HG03095 (cell line): Measurements from ENCODE around the gene CRISPLD2.

Experiments
- ATAC-seq: cut with Tn5 transposase; IDR thresholded peaks from one replicate; pipeline ENCODE4 v1.9.1; 2021; ENCODE audit warnings: moderate library complexity; ENCODE audit not compliant: unreplicated experiment

The CRISPLD2 gene

DNA sequence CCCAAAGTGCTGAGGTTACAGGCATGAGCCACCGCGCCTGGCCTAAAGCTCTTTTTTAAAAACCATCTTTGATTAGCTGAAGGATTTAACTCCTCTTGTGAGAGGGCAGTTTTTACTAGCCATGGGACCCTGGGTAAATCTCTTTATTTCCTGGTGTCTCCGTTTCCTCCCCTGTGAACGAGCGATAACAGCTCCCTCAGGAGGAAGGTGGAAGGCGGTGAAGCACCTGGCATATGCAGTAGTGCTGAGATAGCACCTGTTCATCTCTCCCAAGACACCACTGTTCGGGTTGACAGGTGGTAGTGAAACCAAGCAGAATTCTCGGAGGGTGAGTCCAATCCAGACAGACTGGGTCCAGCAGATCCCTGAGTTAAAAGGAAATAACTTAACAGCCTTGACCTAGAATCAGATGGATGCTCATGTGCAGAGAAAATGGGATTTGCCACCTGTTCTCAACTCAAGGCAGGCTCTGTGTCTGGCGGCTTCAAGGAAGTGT lies 86.2 kb downstream of the CRISPLD2 start:
- no peak for ATAC-seq

DNA sequence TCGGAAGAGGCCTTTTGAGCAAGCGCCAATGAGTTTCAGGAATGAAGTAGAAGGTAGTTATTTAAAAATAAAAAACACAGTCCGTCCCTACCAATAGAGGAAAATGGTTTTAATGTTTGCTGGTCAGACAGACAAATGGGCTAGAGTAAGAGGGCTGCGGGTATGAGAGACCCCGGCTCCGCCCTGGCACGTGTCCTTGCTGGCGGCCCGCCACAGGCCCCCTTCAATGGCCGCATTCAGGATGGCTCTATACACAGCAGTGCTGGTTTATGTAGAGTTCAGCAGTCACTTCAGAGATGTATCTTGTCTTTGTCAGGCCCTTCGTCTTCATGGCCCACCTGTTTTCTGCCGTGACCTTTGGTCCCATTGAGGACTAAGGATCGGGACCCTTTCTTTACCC lies 87.3 kb downstream of the CRISPLD2 start:
- no peak for ATAC-seq

DNA sequence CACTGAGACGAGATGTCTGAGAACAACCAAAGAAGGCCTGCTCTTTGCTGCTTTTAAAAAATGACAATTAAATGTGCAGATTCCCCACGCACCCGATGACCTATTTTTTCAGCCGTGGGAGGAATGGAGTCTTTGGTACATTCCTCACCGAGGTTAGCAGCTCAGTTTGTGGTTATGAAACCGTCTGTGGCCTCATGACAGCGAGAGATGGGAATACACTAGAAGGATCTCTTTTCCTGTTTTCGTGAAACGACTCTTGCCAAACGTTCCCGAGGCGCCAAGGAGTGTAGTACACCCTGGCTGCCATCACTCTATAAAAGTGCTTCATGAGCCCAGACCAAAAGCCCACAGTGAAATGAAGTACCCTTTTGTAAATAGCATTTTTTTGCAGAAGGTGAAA lies 87.8 kb downstream of the CRISPLD2 start:
- no peak for ATAC-seq

DNA sequence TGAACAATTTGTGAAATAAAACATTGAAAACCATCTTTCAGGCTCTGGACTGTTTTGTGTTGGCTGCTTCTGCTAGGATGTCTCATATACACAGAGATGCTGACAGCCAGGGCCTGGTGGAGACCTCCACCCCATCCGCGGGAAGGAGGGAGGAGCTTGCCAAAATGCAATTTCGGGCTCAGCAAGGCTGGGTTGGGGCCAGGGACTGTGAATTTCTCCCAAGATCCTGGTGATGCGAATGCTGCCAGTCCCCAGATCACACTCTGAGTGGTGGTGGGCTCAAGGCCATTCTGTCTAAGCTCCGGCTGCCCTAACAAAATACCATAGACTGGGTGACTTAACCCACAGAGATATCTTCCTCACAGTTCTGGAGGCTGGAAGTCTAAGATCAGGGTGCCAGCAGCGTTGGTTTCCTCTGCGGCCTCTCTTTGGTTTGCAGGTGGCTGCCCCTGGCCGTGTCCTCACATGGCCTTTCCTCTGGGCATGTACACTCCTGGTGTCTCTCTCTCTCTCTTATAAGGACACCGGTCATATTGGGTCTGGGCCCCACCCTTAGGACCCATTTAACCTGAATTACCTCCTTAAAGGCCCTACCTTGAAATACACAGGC lies 89.8 kb downstream of the CRISPLD2 start:
- ATAC-seq = no peak

DNA sequence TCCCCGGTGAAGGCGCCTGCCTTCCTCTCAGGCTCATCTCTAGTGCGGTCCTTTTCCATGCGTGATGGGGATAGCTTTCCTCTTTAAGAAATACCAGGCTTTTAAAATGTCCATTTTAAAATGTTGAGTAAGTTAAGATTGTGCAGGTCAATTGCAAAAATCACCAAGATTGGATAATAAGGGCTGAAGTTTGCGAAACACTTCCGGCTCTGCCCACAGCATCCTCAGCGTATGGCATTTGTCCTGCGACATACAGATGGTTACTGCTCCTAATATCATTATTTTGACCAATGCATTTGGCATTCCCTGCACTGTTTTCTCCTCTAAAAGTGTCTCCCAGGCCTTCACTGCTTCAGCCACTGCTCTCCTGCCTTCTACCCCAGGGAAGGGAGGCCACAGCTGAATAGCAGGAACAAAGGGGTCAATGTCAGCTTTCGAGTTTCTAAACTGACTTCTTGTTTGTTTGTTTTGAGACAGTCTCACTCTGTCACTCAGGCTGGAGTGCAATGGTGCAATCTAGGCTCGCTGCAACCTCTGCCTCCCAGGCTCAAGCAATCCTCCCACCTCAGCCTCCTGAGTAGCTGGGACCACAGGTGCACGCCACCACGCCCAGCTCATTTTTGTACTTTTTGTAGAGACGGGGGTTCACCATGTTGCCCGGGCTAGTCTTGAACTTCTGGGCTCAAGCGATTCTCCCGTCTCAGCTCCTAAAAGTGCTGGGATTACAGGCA lies 91.9 kb downstream of the CRISPLD2 start:
- no peak for ATAC-seq

DNA sequence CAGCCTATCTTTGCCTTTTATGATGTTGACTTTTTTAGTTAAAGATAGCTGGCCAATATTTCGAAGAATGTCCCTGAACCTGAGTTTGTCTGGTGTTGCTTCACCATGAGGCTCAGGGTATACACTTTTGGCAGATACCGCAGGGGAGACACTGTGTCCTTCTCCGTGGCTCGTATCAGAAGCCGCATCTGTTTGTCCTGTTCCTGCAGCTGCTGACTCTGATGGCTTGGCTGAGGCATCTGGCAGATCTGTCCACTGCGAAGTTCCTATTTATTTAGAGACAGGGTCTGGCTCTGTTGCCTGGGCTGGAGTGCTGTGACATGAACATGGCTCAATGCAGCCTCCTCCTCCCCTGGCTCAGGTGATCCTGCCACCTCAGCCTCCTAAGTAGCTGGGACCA lies 93.5 kb downstream of the CRISPLD2 start:
- no peak for ATAC-seq

DNA sequence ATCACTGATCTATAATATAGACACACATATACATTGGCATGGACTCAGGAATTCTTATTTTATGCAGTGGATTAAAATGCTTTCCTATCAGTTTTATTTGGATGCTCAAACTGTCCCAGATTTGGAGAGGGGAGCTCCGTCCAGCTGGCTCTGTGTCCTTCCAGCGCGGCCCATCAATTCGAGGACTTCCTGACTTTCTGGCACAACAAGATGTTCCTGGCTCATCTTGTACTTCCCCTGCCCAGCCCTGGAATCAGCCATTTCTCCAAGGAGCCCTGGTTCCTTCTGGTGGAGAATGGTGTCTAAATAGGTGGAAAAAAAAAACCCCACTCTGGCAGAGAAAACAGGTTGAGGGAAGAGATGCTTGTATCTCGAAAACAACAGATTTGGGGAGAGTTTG lies 94.5 kb downstream of the CRISPLD2 start:
- ATAC-seq = no peak

DNA sequence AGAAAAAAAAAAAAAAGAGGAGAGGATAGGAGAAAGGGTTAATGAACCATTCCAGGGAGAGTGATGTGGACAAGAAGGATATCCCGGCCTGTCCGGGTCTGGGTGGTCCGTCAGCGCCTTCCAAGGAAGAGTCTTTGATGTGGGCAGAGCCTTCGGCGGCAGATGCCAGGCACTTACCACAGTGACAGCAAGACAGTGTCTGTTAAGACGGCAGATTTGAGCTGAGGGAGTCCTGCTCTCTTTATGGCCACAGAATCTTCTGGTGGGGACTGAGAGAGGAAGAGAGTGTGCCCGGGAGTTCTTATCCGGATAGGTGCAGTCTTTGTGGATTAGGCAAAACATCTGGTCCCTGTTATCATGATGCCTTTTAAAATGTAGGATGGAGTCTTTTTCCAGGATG lies 96.4 kb downstream of the CRISPLD2 start:
- no peak for ATAC-seq

DNA sequence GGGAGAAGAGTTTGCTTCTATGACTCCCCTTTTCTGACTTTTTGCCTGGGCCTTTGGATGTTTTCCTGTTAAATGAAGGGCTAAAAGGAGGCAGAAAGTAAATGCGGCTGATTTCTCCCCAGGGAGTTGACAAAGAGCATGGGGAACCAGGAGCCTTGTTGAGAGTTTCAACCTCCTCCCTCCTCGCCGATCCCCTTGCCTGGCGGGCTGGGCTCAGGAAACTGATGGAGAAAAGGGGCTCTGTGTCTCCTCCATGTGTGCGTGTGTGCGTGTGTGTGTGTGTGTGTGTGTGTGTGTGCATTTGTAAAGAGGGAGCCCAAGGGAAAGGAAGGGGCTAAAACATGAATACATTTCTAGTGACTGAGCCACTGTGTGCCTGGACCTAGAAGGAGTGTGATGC lies 97.1 kb downstream of the CRISPLD2 start:
- ATAC-seq = no peak

DNA sequence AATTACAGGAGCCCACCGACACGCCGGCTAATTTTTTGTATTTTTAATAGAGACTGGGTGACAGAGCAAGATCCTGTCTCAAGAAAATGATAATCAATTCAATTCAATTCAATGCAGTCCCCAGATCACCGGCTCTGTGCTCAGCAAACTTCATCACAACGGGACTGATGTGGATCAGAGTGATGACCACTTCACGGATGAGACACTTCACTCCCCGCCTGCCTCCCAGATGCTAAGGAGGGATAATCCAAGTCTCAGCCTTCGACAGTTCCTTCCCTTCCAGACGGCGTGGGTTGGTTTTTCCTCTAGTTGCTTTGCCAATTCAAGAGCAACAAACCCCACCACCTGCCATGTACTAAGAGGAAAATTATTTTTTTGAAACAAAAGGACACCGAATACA lies 97.7 kb downstream of the CRISPLD2 start:
- no peak for ATAC-seq

DNA sequence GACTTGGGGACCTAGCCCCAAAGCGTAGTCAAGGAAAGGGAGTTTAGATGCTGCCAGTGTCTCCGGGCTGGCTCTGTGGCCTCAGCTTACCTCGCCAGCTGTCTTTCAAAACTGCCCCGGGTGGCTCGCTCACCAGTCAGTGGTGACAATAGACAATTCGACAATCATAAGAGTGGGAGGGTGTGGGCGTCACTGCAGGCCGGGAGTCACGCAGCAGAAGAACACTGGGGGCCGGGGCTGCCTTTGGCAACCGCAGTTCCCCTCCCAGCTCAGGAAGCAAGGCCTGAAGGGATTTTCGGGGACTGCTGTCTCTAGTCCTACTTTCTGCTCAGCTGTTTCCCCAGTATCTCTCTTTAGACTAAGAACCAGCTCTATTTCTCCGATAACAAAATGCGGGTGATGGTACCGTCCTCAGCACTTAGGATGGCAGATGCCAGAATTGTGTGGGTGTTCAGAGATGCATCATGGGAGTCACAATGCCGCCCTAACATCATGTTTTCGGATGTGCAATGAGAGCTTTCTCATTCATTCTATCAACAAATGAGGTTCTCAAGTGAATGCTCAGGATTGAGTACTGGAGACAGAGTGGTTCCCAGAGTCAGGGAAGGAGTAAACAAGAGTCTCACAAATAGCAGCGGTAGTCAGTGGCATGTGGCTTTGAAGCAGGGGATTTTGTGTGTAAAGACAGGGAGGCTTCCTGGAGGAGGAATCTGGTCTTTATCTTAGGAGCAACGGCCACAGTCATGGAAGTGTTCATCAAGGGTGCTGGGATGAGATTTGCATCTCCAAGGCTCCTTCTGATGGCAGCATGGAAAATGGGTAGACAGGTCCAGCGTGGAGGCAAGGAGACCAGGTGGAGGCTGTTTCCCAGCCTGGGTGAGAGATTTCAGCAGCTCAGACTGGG lies 98.5 kb downstream of the CRISPLD2 start:
- no peak for ATAC-seq

DNA sequence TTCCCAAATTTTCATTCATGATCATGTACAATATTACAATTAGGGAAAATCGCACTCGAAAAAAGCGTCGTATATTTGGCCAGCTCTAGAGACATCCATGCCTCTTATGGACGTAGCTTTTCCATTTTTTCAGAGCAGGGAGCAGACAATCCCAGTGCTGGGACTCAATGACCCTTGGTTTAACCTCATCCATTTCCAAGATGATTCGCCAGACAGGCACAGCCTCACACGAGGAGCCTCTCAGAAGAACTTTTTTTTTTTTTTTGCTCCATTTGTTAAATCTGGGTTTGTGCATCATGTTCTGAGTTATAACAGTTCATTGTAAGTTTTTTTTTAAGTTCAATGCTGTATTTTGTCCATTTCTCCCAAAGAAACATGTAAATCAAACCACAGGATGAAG lies 99.5 kb downstream of the CRISPLD2 start:
- ATAC-seq = no peak

DNA sequence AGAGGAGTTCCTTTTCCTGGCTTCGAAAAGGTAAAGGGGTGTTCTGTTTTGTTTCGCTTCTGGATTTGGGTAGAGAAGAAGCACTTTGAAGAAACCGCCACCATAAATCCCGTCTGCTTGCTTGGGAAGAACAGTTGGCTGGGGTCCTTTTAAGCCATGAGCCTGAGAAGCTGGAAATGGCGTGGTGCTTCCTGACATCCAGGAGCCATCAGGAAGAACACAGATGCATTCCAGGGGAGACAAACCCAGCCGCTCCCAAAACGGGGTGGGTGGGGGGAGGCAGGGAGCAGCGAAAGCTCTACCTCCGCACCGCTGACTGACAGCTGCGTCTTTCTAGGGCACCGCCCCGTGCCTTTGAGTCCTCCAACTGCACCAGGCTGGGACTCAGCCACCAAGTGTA lies 99.9 kb downstream of the CRISPLD2 start:
- ATAC-seq = no peak

DNA sequence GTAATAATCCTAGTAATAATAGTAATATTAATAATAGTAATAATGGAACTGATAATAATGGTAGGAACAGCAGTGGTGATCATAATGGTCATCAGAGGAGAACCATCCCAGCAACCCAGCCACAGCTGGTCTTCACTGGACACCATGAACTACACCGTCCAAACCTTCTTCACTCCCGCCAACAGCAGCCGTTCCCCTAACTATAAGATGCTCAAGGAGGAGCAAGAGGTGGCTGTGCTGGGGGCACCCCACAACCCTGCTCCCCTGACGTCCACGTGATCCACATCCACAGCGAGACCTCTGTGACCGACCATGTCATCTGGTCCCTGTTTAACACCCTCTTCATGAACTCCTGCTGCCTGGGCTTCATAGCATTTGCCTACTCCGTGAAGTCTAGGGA lies 100.5 kb downstream of the CRISPLD2 start:
- ATAC-seq = no peak

DNA sequence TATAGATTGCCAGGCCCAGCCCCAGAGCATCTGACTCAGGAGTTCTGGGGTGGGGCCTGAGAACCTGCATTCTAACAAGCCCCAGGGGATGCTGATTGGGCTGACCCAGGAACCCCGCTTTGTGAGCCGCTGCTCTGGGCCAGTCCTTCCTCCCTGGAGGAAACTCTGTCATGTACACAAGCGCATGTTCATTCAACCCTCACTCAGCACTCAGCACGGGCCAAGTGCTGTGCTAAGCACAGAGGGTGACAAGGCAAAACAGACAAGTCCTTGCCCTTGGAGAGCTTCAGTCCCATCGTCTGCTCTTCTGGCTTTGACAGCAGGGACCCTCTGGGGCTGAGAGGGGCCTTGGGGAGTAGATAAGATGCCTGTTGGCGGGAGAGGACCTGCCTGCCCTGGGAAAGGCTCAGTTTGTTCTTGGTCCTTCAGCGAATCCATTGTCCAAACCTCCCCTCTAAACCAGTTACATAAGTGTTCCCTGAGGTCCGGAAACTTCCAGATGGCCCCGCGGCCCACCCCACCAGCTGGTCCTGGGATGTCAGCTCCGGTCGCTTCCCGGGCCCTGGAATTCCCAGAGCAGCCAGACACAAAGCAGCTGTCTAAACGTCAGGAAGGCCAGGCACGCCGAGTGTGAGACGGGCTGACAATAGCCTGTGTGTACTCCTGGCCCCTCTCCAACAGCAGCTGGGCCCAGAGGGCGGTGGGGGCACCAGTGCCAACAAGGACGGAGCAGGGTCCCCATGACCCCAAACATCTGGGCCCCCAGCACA lies 102.8 kb downstream of the CRISPLD2 start:
- no peak for ATAC-seq

DNA sequence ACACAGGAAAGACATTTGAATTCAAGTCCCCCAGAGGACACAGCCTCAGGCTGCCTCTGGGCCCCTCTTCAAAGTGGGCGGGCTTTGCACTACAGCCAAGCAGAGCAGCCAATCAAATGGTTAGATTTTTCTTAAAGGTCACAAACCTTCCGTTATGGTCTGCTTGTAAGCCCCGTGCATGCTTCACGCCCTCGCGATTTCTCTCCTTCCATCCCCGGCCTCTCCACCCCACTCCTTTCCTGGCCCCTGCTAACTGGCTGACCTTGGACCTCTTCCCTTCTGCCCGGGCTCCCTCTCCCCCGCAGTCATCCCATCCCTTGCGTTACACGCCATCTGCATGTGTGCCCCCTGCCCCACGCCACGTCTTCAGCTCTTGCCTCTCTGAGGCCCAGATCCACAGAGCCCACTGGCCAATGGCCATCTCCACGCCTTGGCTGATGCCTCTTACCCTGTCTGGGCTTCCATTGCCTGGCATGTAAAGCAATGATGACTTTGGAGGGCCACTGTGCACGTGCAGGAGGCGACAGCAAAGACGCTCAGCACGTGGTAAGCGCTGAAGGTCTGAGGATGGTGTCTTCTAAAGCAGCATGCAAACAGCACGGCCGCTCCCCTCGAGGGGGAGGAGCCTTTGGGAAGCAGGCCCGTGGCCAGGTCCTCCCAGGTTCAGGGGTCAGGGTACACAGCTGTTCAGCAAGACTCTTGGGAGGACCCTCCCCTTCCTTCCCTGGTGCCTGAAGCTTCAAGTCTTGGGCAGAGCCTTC lies 104.7 kb downstream of the CRISPLD2 start:
- ATAC-seq = no peak

DNA sequence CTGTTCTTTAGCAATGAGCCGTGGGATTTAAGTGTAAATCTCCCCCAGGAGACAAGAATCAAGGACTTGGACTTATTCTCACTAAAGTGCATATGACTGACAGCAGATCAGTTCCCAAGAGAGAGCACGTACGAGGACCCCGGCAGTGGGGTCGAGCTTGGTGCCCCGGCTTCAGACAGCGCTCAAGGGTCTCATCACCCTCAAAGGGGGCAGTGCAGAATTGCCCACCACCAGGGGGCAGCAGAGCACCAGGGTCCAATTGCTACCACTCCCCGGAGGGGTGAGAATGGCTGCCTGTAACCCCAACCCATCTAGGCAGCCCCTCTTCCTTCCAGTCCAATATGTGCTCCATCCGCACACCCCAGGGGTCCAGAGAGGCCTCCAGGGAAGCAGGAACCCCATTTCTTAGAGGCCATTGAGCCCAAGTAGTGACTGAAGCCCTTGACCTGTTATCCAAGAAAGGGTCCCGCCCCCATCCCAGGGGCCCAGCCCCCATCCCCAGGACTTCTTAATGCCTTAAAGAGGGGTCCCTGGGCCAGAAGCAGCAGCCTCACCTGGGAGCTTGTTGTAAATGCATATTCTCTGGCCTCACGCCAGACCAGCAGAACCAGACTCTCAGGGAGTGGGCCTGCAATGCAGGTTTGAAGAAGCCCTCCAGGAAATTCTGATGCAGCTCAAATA lies 105.4 kb downstream of the CRISPLD2 start:
- no peak for ATAC-seq

DNA sequence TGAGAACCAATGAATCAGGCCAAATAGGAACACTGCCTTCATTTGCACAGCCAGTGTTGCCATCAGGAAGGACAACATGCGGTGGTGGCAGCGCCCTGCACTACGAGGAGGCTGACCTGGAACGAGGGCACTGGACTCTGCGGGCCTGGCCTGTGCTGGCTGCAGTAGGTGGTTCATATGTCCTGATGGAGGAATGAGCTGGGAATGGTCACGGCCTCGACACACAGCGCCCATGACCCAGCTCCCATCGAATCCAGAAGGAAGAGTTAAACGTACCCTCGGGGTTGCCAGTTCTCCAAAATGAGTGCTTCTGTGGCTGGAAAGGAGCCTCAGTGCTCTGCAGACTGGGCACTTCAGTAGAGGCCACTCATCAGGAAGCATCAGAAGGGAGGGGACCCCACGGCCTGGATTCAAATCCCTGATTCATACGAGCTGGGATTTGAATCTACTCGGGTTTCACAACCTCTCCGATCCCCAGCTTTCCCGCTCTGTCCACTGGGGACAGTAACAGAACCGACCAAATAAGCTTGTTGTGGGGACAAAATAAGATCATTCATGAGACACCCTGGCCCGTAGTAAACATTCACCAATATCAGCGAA lies 106.1 kb downstream of the CRISPLD2 start:
- no peak for ATAC-seq

DNA sequence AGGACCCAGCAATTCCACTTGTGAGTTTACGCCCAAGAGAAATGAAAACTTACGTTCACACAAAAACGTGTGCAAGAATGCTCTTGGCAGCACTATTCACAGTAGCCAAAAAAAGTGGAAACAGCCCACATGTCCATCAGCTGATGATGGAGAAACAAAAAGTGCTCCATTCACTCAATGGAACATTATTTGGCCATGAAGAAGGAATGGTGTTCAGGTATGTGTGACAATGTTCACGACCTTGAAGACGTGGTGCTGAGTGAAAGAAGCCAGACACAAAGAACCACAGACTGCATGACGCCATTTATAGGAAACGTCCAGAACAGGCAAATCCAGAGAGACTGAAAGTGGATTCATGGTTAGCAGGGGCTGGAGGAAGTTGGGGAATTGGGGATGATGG lies 106.7 kb downstream of the CRISPLD2 start:
- ATAC-seq = no peak
